ENCODE results near the gene SH3TC1. TPM values are rescaled to one million over a fixed set of nuclear protein-coding genes. Genes with fewer than 3 reads are reported as not detected.

SH3TC1 gene
- total and polyA plus RNA-seq, 2 of the 8 experiments (the other 6 are each of a cell fraction or from before 2014, with no cell fraction given): 0.15 TPM; not detected in 1

GRCh38 chr4:8278009-8278395 is 78.9 kb downstream of the SH3TC1 start:
- TF ChIP-seq KDM5A (IDR thresholded peaks at IDR 0.05; ENCODE audit: low read length) (no peak), FOSL1 (IDR thresholded peaks at IDR 0.05; ENCODE audit: insufficient read depth, low read depth, low read length) (no peak), SAP30 (IDR thresholded peaks at IDR 0.05; ENCODE audit: insufficient read depth, insufficient replicate concordance, low read length) (no peak), ATF2 (IDR thresholded peaks at IDR 0.05; ENCODE audit: low read length) (no peak), EZH2 (IDR thresholded peaks at IDR 0.05; ENCODE audit: low read depth, low read length, severe bottlenecking) (no peak), TAF7 (optimal IDR thresholded peaks at IDR 0.05; ENCODE audit: borderline replicate concordance, low read depth, low read length) (no peak), SIRT6 (IDR thresholded peaks at IDR 0.05; ENCODE audit: low read length) (no peak), TCF12 (IDR thresholded peaks at IDR 0.05; ENCODE audit: low read depth, low read length) (no peak)
- TF ChIP-seq, protein P1, sequence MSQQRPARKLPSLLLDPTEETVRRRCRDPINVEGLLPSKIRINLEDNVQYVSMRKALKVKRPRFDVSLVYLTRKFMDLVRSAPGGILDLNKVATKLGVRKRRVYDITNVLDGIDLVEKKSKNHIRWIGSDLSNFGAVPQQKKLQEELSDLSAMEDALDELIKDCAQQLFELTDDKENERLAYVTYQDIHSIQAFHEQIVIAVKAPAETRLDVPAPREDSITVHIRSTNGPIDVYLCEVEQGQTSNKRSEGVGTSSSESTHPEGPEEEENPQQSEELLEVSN (IDR thresholded peaks at IDR 0.05): no peak
- H2BK5ac ChIP-seq (ENCODE audit: low read depth, low read length): no peak overlapping the region
- ChIA-PET POLR2A (ENCODE audit: partially characterized antibody) (no interaction called here), CTCF (ENCODE audit: partially characterized antibody) (interaction anchor here (0.7 to 4.3 kb wide), 5 partner anchors 12 to 132 kb away, joined by 3 to 25 read pairs (median 8); no protein-coding TSS in a partner anchor)
- DNase-seq (ENCODE audit: low read depth in 1 of 2, low spot score in 2 of 2): no peak
- no peak overlapping the region for H2AFZ ChIP-seq (ENCODE audit: low read length)
- no peak overlapping the region for H3K4me2 ChIP-seq (ENCODE audit: insufficient read depth in 1 of 2, low read depth in 2 of 2, low read length in 2 of 2)
- H3K4me3 ChIP-seq (ENCODE audit: extremely low read depth in 1 of 4, insufficient read depth in 2 of 4, low read depth in 3 of 4, low read length in 4 of 4): no peak overlapping the region
- H3K36me3 ChIP-seq (ENCODE audit: control insufficient read depth in 2 of 4, insufficient read depth in 4 of 4, low read length in 3 of 4): no peaks in the 10 kb centered on the region
- H3K27me3 ChIP-seq (replicated peaks in 1 of 4; ENCODE audit: control insufficient read depth in 3 of 4, extremely low read depth in 1 of 4, insufficient read depth in 3 of 4, low read length in 3 of 4): no peaks in the 10 kb centered on the region
- H3K4ac ChIP-seq (replicated peaks; ENCODE audit: insufficient read length, low read depth, low read length): no peak overlapping the region
- no peaks in the 10 kb centered on the region for H3K79me2 ChIP-seq (ENCODE audit: control insufficient read depth in 1 of 2, insufficient read depth in 2 of 2, low read length in 2 of 2)
- H3K27ac ChIP-seq (ENCODE audit: low read depth, low read length): no peak overlapping the region
- H4K8ac ChIP-seq (ENCODE audit: extremely low read depth, insufficient read depth, low read length): no peak overlapping the region
- H3K56ac ChIP-seq (replicated peaks; ENCODE audit: insufficient read length, low read depth, low read length): no peak overlapping the region
- no peak overlapping the region for H2BK20ac ChIP-seq (ENCODE audit: low read length)
- H3K14ac ChIP-seq (ENCODE audit: insufficient read length): no peak overlapping the region
- H2AK5ac ChIP-seq (ENCODE audit: low read depth, low read length): no peak overlapping the region
- no peak overlapping the region for H3K18ac ChIP-seq (ENCODE audit: extremely low read depth, low read length)
- no peak overlapping the region for H4K91ac ChIP-seq (replicated peaks; ENCODE audit: insufficient read length, low read length)
- no peak overlapping the region for H2BK15ac ChIP-seq (ENCODE audit: low read length)
- no peak overlapping the region for H2BK120ac ChIP-seq (replicated peaks; ENCODE audit: low read depth, low read length)
- H4K5ac ChIP-seq (ENCODE audit: insufficient read length, low read depth, low read length): no peak overlapping the region
- no peaks in the 10 kb centered on the region for H3K79me1 ChIP-seq (ENCODE audit: low read depth, low read length)
- no peak overlapping the region for H3K23ac ChIP-seq (ENCODE audit: insufficient read length)
- H2BK12ac ChIP-seq (ENCODE audit: low read depth, low read length): no peak overlapping the region
- H3K4me1 ChIP-seq (replicated peaks in 1 of 4; ENCODE audit: control insufficient read depth in 3 of 4, insufficient read depth in 4 of 4, low read length in 3 of 4): no peaks in the 10 kb centered on the region
- no peak for FAIRE-seq
- WGBS, 2 experiments (ENCODE audit: extremely low coverage in 1 of 2, insufficient coverage in 1 of 2, insufficient read length in 1 of 2, insufficient replicate concordance in 2 of 2, low coverage in 1 of 2, low lambda C conversion rate in 2 of 2, missing lambda C conversion rate in 1 of 2): 81% methylated on average over 6 of the region's 6 CpGs; no CpG with 5 or more reads in 1 of the 2 experiments
- no peaks in the 10 kb centered on the region for H3K9me3 ChIP-seq (ENCODE audit: insufficient read depth in 2 of 2, low read depth in 1 of 2, low read length in 1 of 2)
- H4K20me1 ChIP-seq (replicated peaks in 1 of 2; ENCODE audit: control insufficient read depth in 1 of 2, insufficient read depth in 2 of 2, low read length in 2 of 2): peaks cover 0 to 3% of the 10 kb centered on the region in 2 experiments
- no peak overlapping the region for H3K9ac ChIP-seq (replicated peaks in 1 of 4; ENCODE audit: extremely low read depth in 1 of 4, low read depth in 3 of 4, low read length in 3 of 4)
- H3K23me2 ChIP-seq (ENCODE audit: low read depth, low read length): no peaks in the 10 kb centered on the region
